AG09309 (cell line): ENCODE measurements around the gene ABR.

Experiments
- DNase-seq: peaks from one replicate; pipeline ENCODE4 v3.0.0-alpha.2; 2010; ENCODE audit warnings: low read depth
- H3K4me3 ChIP-seq: 2 replicates; pipeline ENCODE4 v1.5.1; 2011; ENCODE audit warnings: mild to moderate bottlenecking, low read depth, low read length, moderate library complexity; ENCODE audit not compliant: control insufficient read depth
- CTCF ChIP-seq: IDR thresholded peaks from 2 replicates; pipeline ENCODE4 v1.5.1; 2011; ENCODE audit warnings: mild to moderate bottlenecking, low read depth, low read length, inconsistent platforms; ENCODE audit not compliant: insufficient read depth, control insufficient read depth; ENCODE audit errors: missing control alignments

Gene ABR

GRCh38 chr17:1007310-1008007 lies 172.3 kb downstream of the ABR start:
- TF ChIP-seq CTCF: no peak

GRCh38 chr17:1006054-1006453 lies 173.7 kb downstream of the ABR start:
- TF ChIP-seq CTCF: no peak
- no peak overlapping the region for H3K4me3 ChIP-seq
- no peak for DNase-seq

More at GRCh38 chr17:1007310-1008007, 172.3 kb downstream of the ABR start:
- no peak overlapping the region for H3K4me3 ChIP-seq
- no peak for DNase-seq

- H3K4me3 ChIP-seq: no peak overlapping the region
- DNase-seq: no peak
- TF ChIP-seq CTCF: no peak
These were observed 174.3 kb downstream of the ABR start for GRCh38 chr17:1005361-1005946.

GRCh38 chr17:1004769-1005295 lies 174.9 kb downstream of the ABR start:
- H3K4me3 ChIP-seq: no peak overlapping the region

GRCh38 chr17:1003972-1004768 lies 175.6 kb downstream of the ABR start:
- no peak for DNase-seq
- no peak for TF ChIP-seq CTCF
- no peak overlapping the region for H3K4me3 ChIP-seq

More at GRCh38 chr17:1004769-1005295, 174.9 kb downstream of the ABR start:
- DNase-seq: no peak
- TF ChIP-seq CTCF: no peak

GRCh38 chr17:1003633-1003971 lies 176.2 kb downstream of the ABR start:
- H3K4me3 ChIP-seq: no peak overlapping the region
- no peak for TF ChIP-seq CTCF
- no peak for DNase-seq
